Measurements from ENCODE around the gene OR4C3. TPM values are rescaled to one million over a fixed set of nuclear protein-coding genes. Genes with fewer than 3 reads are reported as not detected.
"Not testable (repeated sequence)": the region's sequence is repeated elsewhere in the genome, so short reads cannot be mapped to it uniquely, and the experiment has no call there.

OR4C3 gene
- not detected for total RNA-seq

DNA sequence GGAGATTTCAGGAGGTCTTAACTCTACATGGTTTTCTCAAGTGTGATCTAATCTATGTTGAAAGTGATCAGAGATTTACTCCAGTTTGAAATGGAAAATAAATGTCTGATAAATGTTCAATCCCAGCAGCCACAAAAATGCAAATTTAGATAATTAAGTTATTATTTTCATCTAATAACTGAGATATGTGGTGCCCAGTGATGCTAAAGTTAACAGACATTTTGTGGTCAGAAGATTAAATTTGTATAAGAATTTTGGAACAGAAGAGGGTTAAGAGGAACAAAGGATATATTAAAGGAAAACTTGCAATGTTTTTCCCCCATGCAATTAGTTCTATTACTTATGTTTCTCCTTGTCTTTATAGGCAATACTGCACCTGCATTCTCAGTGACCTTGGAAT is at the start of gene OR4C3:
Gene OR4C3, plus strand, starts transcription at position 301 of the 400 bp plus-strand sequence. CDS start 102 bp downstream, outside the sequence.
- ATAC-seq = not testable (repeated sequence)

DNA sequence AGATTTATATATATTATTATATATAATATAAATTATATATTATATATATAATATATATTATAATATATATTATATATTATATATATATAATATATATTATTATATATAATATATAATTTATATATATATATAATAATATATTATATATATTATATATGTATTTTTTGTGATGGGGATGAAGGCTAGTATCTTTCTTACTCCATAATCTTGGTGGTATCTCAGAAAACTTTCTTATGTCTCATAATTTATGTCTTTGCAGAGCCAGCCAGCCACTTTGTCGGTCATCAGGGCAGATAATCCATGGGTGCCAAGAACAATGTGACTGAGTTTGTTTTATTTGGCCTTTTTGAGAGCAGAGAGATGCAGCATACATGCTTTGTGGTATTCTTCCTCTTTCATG is 18.8 kb upstream of the OR4C3 start, which contains the start of gene OR4S1:
Gene OR4S1, plus strand, starts transcription at position 301 of the 400 bp plus-strand sequence. Its CDS starts 0 bp downstream, at position 301.
- ATAC-seq = no peak

GRCh38 chr11:48307760-48308386 is 16.8 kb upstream of the OR4C3 start:
- ATAC-seq = peak; percentile 62

GRCh38 chr11:48313590-48313989 is 11.1 kb upstream of the OR4C3 start:
- ATAC-seq = not testable (repeated sequence)

DNA sequence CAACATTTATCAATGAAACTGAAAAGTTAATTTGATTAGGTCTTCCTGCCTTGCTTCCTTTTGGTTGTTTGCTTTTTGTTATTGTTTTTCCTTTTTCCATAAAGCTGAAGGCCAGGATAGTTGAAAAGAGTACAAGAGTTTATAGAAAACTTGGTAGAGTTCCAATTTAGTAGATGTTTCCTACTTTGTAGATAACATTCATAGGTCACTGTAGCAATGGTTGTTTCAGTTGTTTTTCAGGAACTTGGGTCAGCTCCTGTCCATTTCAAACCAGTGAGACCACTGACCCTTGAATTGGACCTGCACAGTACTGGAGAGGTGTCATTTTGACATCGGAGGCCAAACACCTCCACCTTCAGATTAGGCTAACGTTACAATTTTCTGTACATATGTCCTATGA is 4.9 kb upstream of the OR4C3 start:
- ATAC-seq = not testable (repeated sequence)

DNA sequence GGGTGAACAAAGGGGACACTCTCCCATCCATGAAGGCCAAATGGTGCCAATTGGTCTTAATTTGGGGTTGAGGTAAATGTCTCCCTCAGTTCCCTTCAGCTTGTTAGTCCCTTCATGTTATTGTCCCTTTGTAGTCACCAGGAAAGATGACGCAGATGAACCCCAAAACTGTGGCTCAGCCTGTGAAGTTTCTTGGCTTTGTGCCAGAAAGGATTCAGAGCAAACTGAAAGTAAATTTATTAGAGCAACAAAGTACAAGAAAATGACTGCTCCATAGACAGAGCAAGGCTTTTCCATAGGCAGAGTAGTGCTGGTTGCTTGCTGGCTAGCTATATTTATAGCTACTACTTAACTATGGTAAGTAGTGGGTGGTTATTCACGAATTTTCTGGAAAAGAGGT is 16.7 kb downstream of the OR4C3 start:
- ATAC-seq = no peak

- not testable (repeated sequence) for ATAC-seq
Observed at GRCh38 chr11:48342505-48342904, 17.8 kb downstream of the OR4C3 start.

DNA sequence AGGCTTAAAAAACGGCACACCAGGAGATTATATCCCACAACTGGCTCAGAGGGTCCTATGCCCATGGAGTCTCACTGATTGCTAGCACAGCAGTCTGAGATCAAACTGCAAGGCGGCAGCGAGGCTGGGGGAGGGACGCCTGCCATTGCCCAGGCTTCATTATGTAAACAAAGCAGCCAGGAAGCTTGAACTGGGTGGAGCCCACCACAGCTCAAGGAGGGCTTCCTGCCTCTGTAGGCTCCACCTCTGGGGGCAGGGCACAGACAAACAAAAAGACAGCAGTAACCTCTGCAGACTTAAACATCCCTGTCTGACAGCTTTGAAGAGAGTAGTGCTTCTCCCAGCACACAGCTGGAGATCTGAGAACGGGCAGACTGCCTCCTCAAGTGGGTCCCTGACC is 21.6 kb downstream of the OR4C3 start:
- not testable (repeated sequence) for ATAC-seq

- ATAC-seq = no peak
Observed at GRCh38 chr11:48354013-48354412, 29.3 kb downstream of the OR4C3 start.

- ATAC-seq = no peak
Observed at GRCh38 chr11:48354677-48355076, 30.0 kb downstream of the OR4C3 start.

GRCh38 chr11:48361289-48361688 is 36.6 kb downstream of the OR4C3 start:
- not testable (repeated sequence) for ATAC-seq

DNA sequence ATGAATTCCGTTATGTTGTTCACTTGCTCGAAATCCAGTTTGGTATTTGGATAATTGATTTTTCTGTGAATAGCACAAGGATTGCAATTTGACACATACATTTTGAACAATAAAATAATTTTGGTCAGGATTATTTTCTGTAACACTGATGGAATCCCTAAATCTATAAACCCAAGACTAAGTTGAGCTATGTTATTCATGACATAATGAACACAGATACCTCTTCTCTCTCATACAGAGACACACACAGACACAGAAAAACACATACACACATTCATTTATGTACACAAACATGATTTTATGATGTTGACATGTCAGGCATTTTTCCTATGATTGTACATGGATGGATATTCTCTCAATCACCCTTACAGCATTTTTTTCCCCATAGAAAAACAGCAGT is 41.6 kb downstream of the OR4C3 start, which contains the start of gene OR4C5:
Gene OR4C5, minus strand, starts transcription at position 101 of the 400 bp plus-strand sequence. Its CDS starts 0 bp downstream, at position 101.
- ATAC-seq = no peak

Other genes starting within 250 kb of the OR4C3 start
- gene OR4B1, start 108.1 kb upstream of the OR4C3 start, total RNA-seq = not detected
- gene OR4X2, start 79.8 kb upstream of the OR4C3 start, total RNA-seq = not detected
- gene OR4X1, start 61.1 kb upstream of the OR4C3 start, total RNA-seq = not detected
- not detected for gene OR4S1, start 18.7 kb upstream of the OR4C3 start, total RNA-seq
- gene OR4C5, start 41.5 kb downstream of the OR4C3 start, total RNA-seq = not detected
- gene OR4A47, start 163.9 kb downstream of the OR4C3 start, total RNA-seq = not detected